IPS DF 19.7 (cell line): ENCODE results near the gene PRSS8.
A peak's percentile ranks its signal among the peaks of the same experiment; 100 is the strongest.

Experiments
- DNase-seq: peaks from one replicate; pipeline ENCODE4 v3.0.0-alpha.2; 2013; ENCODE audit warnings: low read depth, low spot score

Gene PRSS8

DNA sequence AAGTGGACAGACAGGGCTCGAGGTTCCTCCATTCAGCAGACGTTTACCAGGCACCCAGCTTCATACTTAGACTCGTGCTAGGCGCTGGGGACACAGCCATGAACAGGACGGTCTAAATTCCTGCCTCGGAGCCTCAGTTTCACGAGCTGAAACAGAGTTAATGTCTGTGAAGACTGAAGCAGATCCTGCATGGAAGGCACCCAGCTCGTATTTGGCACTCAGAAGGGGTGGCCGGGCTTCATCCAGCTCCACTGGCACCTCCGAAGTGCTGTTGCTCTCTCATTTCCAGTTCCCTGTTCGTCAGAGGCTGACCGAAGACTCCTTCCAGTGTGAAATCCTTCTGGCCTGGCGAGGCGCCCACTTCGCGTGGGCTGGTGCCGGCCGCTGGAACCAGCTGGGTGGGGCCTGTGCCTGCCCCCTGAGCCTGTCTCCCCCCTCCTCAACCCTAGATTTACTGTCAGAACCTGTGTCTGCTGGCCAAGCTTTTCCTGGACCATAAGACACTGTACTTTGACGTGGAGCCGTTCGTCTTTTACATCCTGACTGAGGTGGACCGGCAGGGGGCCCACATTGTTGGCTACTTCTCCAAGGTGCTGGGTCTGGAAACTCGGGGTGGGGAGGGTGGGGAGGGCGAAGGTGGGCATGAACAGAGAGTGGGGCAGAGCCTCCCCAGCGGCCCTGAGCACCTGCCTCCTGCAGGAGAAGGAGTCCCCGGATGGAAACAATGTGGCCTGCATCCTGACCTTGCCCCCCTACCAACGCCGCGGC lies 5.8 kb downstream of the PRSS8 start:
- no peak for DNase-seq

DNA sequence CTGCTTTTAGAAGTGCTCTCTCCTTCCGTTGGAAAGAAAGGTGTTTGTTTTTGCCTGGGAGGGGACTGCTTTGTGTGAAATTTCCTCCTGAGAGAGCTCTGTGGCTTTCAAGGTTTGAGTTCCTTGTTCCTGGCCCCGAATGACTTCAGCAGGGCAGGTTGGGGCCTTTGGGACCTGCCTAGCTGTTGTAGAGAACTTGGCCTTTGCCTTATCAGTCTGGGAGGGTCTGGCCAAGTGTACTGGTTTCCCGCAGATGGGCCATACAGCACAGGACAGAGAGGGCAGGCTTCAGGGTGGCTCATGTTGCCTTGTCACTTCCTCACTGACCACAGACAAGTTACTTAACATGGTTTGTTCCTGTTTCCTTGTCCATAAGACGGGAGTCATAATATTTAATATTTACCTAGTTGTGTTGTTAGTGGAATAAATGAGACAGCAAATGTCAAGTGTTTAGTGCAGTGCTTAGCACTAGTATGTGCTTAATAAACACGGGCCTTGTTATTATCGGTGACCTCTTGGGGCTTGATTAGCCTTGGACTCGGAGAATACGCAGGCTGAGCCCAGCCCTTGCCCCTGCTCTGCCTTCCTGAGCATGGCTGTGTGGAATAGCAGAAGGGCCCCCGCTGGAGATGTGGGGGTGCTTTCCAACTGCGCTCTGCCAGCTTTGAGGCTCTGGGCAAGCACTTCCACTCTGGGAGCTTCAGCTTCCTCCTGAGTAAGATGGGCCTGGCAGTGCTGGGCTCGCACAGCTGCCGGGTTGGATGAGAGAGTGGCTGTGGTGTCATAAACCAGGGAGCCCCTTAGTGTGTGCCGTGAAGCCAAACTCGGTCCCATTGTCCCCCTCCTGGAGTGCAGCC lies 6.6 kb downstream of the PRSS8 start:
- no peak for DNase-seq

DNA sequence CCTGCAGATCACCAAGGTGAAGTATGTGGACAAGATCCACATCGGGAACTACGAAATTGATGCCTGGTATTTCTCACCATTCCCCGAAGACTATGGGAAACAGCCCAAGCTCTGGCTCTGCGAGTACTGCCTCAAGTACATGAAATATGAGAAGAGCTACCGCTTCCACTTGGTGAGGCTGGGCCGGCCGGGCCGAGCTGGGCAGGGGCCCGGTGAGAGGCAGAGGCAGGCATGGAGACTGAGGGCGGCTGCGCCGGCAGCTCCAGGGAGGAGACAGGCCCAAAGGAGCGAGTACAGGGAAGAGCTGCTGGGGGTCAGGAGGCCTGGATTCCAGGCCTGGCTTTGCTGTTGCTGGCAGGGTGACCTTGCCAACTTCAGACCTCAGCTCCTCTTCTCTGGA lies 8.3 kb downstream of the PRSS8 start:
- no peak for DNase-seq

DNA sequence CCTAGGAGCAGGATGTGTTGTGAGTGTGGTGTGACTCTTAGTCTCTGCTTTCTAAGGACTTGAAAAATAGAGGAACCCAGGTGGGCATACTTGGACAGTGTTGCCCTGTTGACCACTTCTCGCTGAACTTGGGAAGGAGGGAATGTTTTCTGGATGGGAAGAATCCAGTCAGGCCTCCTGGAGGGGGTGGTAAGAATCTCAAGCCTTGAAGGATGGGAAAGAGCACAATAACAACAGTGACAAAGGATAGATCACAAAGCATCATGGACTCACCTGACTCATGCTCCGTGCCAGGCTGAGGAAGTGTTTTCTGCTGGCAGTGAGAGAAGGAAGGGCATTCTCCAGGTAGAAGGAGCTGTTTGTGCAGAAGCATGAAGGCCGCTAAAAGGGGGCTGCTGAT lies 9.7 kb downstream of the PRSS8 start:
- no peak for DNase-seq

DNA sequence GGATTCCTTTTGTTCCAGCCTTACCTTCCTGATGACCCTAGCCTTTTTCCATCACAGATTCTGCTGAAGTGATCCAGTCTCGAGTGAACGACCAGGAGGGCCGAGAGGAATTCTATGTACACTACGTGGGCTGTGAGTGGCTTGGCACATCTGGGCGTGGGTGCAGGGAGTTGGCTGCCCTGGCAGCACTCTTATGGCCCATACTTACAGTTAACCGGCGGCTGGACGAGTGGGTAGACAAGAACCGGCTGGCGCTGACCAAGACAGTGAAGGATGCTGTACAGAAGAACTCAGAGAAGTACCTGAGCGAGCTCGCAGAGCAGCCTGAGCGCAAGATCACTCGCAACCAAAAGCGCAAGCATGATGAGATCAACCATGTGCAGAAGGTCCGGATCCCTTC lies 15.4 kb downstream of the PRSS8 start:
- no peak for DNase-seq

DNA sequence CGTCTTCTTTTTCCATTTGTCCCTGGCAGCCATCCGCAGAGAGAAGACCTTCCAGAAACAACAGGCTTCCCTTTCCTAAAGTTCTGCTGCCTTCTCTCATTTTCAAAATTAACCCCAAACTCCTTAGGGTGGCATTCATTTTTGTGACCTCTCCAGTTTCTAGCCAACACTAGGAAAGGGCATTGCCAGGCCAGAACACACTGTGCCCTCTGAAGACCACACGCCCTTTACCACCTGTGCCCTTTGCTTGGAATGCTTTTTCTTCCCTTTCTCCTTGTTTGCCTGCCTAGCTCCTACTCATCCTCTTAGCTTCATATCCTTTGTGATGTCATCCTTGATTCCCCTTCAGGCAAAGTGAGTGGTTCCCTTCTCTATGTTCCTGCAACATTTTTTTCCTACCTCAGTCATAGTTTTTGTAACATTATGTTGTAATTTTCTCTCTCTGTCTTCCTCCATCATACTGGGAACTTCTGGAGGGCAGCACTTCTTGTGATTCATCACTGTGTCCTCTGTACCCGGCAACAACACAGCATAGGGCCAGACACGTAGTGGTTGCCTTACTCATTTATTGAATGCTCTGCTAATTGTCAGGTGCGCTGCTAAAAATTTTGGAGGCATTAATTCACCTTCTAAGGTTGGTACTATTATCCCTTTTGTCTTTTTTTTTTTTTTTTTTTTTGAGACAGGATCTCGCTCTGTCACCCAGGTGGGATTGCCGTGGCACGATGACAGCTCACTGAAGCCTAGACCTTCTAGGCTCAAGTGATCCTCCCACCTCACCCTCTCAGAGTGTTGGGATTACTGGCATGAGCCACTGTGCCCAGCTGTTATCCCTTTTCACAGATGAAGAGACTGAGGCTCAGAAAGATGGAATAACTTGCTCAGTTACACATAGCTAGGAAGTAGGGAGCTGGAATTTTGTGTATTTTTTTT lies 17.0 kb downstream of the PRSS8 start:
- DNase-seq = no peak

DNA sequence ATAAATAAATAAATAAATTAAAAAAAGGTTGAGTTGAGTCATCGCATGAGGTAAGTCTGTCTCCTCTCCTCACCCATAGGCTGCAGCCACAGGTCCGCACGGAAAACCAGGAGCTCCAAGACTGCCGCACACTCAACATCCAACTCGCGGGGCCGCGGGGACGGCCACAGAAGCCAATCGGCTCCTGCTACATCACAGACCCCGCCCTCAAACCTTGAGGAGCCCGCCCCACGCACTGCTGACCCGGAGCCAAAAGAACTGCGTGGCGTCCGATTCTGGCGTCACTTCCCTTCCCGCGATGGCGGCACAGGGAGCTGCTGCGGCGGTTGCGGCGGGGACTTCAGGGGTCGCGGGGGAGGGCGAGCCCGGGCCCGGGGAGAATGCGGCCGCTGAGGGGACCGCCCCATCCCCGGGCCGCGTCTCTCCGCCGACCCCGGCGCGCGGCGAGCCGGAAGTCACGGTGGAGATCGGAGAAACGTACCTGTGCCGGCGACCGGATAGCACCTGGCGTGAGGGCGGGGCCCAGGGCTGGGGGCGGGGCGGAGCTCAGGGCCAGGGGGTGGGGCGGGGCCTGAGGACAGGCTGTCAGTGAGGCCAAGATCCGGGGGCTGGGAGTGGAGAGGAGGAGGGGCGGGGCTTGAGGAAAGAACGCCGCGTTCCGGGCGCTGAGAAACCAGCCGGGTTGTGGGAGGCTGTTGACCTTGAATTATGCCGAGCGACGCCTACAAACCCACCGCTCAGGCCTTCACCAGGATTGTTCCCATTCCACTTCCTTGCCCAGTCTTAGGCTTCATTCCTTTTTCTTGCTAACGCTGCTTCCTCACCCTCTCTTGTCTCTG lies 17.9 kb downstream of the PRSS8 start, which contains the start of gene KAT8:
Gene KAT8 (plus strand): TSS at position 281 of the 839 bp plus-strand sequence. CDS start 18 bp downstream, at position 299.
- peak; percentile 88 for DNase-seq

DNA sequence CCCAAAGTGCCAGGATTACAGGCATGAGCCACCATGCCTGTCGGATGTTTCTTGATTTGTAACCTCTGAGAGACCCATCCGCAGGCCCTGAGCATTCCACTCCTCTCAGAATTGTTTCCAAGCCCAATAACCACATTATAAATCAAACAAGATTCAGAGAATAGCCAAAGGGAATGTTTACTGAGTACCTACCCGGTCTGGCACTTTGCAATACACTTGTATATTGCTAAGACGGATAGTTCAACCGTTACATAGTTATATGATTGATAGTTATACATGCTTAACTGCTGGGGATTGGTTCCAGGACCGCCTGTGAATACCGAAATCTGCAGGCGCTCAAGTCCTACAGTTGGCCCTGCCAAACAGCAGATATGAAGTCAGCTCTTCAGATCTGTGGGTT lies 21.1 kb downstream of the PRSS8 start:
- no peak for DNase-seq

DNA sequence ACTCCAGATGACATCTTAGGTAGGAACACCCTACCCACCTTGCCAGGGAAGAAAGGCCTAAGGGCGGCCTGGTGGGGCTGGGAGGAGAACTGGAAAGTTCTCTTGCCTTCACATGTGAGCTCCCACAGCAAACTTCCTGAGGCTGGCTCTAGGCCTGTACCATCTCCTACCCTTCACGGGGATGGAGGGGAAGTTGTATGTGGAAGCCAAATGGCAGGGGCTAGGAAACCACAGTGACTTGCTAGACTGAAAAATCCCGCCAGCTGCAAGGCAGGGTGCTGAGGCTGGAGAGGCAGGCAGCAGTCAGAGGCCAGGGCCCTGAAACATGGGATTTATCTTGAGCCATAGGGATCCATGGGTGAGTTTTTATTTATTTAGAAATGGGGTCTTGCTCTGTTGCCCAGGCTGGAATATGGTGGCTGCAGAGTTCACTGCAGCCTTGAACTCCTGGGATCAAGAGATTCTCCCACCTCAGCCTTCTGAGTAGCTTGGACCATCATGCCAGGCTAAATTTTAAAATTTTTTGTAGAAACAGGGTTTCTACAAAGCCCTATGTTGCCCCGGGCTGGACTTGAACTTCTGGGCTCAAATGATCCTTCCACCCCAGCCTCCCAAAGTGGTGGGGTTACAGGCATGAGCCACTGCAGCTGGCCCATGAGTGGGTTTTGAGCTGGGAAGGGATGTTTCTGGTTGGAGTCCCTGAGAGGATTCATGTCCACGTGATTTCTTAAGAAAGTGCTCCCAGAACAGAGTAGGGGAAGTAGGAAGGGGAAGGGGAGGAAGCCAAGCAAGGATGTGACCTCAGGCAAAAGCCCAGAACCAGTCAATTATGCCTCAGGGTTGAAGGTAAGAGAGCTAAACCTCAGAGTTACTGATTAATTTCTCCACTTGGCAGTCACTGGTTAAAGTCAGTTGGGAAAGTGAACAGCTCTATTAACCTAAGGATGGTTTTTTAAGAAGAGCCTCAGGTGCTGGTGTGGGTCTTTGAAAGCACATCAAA lies 22.1 kb downstream of the PRSS8 start:
- DNase-seq = no peak

DNA sequence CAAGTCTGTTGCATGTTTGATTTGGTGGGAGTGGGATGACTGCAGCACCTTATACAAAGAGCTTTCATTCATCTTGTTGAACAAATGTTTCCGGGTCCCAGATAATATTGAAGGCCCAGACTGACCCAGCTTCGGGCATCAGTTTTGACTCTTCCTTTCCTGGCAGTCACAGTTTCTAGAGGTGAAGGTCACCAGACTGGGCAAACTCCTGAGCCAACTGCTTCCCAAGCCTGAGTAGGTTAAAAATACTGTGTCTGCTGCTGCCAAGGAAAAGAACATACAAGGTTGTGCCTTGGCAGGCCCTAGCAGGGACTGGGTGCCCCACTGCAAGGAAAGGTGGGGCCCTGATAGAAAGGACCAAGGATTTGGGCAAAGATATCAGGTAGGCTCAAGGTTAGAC lies 22.8 kb downstream of the PRSS8 start:
- no peak for DNase-seq

DNA sequence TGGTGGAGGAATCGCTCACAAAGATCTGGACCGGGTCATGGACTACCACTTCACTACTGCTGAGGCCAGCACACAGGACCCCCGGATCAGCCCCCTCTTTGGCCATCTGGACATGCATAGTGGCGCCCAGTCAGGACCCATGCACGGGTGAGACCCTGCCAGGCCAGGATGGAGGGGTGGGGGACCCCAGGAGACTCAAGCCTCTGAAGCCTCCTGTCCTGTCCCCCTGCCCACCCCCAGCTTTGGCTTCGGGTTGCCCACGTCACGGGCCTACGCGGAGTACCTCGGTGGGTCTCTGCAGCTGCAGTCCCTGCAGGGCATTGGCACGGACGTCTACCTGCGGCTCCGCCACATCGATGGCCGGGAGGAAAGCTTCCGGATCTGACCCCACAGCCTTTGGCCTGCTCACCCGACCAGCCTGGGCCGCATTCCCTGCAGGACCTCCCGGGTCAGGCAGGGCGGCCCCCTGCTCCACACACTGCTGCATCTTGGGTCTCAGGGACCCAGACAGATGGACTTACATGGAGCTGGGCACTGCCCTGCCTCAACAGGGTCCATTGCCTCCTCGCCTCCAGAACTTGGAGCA lies 23.6 kb downstream of the PRSS8 start:
- no peak for DNase-seq

DNA sequence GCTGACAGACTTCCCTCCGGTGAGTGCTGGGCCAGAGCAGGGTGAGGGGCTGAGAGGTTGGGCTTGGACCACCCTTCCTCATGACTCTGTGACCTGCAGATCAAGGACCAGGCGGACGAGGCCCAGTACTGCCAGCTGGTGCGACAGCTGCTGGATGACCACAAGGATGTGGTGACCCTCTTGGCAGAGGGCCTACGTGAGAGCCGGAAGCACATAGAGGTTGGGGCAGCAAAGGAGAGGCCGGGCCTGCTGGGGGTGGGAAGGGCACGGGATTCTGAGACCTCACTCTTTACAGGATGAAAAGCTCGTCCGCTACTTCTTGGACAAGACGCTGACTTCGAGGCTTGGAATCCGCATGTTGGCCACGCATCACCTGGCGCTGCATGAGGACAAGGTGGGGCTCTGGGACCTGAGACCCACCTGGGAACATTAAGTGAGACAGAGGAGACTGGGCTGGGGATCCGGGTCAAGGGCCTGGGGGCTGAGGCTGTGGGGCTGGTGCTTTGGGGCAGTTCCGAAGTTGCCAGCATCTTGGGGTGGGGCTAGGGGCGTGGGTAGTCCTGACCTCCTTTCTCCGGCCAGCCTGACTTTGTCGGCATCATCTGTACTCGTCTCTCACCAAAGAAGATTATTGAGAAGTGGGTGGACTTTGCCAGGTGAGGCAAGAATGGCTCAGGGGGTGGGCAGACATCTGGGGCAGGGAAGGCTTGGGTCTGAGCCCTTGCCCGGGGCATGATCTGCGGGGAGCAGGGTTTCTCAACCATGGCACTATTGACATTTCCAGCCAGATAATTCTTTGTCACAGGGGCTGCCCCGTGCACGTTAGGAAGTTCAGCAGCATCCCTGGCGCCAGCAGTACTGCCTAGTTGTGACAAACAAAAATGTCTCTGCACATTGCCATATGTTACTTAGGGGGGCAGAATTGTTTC lies 25.2 kb downstream of the PRSS8 start:
- DNase-seq = no peak

DNA sequence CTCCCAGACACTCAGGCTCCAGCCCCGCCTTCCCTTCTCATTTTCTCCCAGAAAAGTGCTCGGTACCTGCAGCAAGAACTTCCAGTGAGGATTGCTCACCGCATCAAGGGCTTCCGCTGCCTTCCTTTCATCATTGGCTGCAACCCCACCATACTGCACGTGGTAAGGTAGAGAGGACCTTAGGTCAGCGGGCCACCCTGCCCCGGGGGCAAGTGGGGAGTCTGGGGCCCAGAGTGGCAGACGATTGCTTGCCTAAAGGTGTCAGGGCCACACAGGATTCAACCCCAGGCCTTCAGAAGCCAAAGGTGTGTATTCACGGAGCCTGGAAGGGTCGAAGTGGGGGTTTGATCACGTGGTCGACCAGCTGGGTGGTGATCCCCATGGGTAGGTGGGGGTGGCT lies 25.9 kb downstream of the PRSS8 start:
- no peak for DNase-seq

DNA sequence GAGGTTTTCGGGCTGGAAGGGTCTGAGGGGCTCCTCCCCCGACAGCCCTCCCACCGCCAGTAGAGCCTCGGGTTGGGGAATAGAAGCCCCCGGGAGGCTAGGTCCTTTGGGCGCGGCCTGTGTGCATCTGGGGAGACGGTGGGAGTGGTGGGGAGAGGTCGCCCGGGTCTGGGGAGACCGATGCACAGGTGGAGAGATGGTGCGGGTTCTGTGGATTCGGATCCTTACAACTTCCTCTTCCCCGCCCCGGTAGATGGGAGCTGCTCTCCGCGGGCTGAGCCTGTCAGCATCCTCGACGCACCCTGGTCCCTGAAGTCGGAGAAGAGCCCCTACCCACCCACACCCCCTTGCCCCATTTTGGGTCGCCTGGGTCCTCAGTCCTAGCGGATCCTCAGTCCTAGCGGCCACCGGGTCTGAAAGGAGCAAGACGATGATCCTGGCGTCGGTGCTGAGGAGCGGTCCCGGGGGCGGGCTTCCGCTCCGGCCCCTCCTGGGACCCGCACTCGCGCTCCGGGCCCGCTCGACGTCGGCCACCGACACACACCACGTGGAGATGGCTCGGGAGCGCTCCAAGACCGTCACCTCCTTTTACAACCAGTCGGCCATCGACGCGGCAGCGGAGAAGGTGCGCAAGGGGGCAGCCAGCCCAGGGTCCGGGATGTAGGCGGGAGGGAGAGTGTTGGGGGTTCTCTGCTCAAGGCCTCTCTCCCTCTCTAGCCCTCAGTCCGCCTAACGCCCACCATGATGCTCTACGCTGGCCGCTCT lies 26.6 kb downstream of the PRSS8 start:
- no peak for DNase-seq

DNA sequence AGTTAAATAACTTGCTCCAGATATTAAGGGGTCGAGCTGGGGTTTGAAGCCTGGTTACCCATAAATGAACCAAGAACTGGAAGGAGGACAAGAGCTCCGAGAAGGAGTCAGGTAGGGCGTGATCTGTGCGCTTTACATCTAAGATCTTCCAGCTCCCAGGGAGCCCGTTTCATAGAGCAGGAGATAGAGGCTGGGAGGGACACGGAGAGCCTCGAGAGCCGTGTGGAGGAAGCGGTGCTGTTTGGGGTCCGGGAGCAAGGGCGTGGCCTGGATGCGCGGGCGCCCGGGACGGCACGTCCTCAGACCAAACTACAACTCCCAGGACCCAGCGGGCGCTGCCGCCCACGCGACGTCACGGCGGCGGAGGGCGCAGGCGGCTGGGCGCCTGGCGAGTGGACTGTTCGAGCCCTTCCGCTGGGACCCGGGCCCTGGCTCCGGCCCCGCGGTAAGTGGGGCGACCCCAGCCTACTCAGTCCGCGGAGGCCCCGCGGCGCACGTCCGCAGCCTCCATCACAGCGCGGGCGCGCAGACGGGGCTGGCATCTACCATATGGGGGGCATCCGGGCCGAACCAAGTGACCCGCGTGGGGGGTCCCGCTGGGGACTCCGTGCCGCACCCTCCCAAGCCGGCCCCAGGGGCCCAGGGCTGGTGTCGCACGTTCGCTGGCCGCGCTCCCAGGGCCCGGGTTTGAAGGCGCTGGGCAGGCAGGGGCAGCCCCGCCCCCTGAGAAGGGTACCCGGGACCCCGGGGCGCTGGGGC lies 27.3 kb downstream of the PRSS8 start, which contains the start of gene BCKDK:
Gene BCKDK (plus strand): TSS at position 352 of the 759 bp plus-strand sequence. CDS start 838 bp downstream, outside the sequence.
- DNase-seq = no peak

DNA sequence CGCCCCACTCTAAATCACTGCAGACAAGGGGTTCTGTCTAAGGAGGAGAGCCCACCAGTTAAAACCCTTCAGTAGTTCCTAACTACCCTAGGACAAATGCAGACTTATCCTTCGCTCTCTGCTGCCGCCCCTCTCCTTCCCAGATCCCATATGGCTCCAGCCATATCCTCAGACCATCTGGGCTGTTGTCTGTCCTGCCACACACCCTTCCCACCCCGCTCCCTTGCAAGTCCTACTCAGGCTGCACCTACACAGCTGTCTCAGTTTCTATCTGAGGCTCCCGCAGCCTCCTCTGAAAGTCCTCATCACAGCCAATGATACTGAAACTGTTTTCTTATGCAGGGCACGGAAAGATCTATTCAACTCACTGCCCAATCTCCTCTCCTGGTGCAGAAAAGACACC lies 28.1 kb downstream of the PRSS8 start:
- no peak for DNase-seq
